HCT116 (cell line): Measurements from ENCODE around the gene IL18BP. TPM values are rescaled to one million over a fixed set of nuclear protein-coding genes. Genes with fewer than 3 reads are reported as not detected.

Source experiments
- ATAC-seq: fragments of 200-7000 bp; cut with Tn5 transposase; 2 replicates; pipeline ENCODE4 v1.9.1; 2020; ENCODE audit warnings: mild to moderate bottlenecking, moderate library complexity
- BruUV-seq: library from RNA; stranded (reverse); fragments of 400-500 nt; replicated peaks from 2 replicates; lab custom pipeline; 2021; lab: Mats Ljungman, UMichigan
- CTCF ChIA-PET: fragments of 300-600 bp; sonication (Branson Sonifier 250); formaldehyde crosslinking; loops from one replicate; lab custom pipeline; 2021; ENCODE audit warnings: antibody characterized with exemption; lab: Charles Lee
- POLR2A ChIA-PET: fragments of 300-600, 350-600 bp; sonication (Branson Sonifier 250); formaldehyde crosslinking; loops from one replicate; lab custom pipeline; 2021; ENCODE audit warnings: antibody characterized with exemption; lab: Charles Lee
- RAD21 ChIA-PET, 2 experiments: fragments of 300-600 bp; sonication (Branson Sonifier 250); formaldehyde crosslinking; loops; one replicate each; lab custom pipeline; 2023; ENCODE audit warnings: low total read pairs in 2 of 2; ENCODE audit not compliant: uncharacterized antibody in 2 of 2, unreplicated experiment in 2 of 2, low non-redundant PET in 1 of 2; lab: Charles Lee
- DNase-seq: peaks from one replicate; pipeline ENCODE4 v3.0.0-alpha.2; 2010; ENCODE audit warnings: low read depth, low spot score
- H2AFZ ChIP-seq: fragments of 200-600 bp; shearing (Covaris generic), sonication (generic); 2 replicates; pipeline ENCODE4 v1.6.1; 2017; ENCODE audit warnings: low read depth, mixed run types, mixed read lengths, antibody characterized with exemption, low read length; ENCODE audit not compliant: poor library complexity, severe bottlenecking
- H3K27ac ChIP-seq: 2 replicates; pipeline ENCODE4 v1.5.1; 2012; ENCODE audit warnings: low read depth, low read length
- H3K27me3 ChIP-seq: fragments of 200-600 bp; sonication (generic); 2 replicates; pipeline ENCODE4 v1.6.1; 2016; ENCODE audit warnings: mixed run types, low read length, mixed read lengths; ENCODE audit not compliant: insufficient read depth
- H3K36me3 ChIP-seq, 2 experiments: fragments of 200-500 bp in 1 of 2; fragments of 200-600 bp in 1 of 2; sonication (Bioruptor generic) in 1 of 2; sonication (generic) in 1 of 2; 2 replicates each; pipeline versions ENCODE4 v1.5.1 to v1.6.1; 2014 to 2016; ENCODE audit warnings: low read length in 2 of 2, inconsistent platforms in 1 of 2, mixed read lengths in 1 of 2, mixed run types in 1 of 2; ENCODE audit not compliant: insufficient read depth in 2 of 2, control insufficient read depth in 1 of 2
- H3K4me1 ChIP-seq, 2 experiments: fragments of 200-600 bp in 1 of 2; sonication (generic) in 1 of 2; 2 replicates each; pipeline versions ENCODE4 v1.5.1 to v1.6.1; 2012 to 2017; ENCODE audit warnings: low read length in 2 of 2, inconsistent platforms in 1 of 2, mild to moderate bottlenecking in 1 of 2, mixed read lengths in 1 of 2, mixed run types in 1 of 2, moderate library complexity in 1 of 2; ENCODE audit not compliant: insufficient read depth in 2 of 2, control insufficient read depth in 1 of 2
- H3K4me2 ChIP-seq: fragments of 200-600 bp; sonication (generic); 2 replicates; pipeline ENCODE4 v1.6.1; 2017; ENCODE audit warnings: mixed run types, low read length, mixed read lengths
- H3K4me3 ChIP-seq, 2 experiments: fragments of 200-600 bp in 1 of 2; sonication (generic) in 1 of 2; replicated peaks in 1 of 2; 2 replicates each; pipeline ENCODE4 v1.5.1; 2011 to 2016; ENCODE audit warnings: low read length in 2 of 2, control low read depth in 1 of 2, low read depth in 1 of 2, mild to moderate bottlenecking in 1 of 2, mixed read lengths in 1 of 2, mixed run types in 1 of 2
- H3K79me2 ChIP-seq: fragments of 200-600 bp; sonication (generic); 2 replicates; pipeline ENCODE4 v1.6.1; 2017; ENCODE audit warnings: mild to moderate bottlenecking, mixed run types, low read length, moderate library complexity, mixed read lengths; ENCODE audit not compliant: insufficient read depth
- H3K9ac ChIP-seq: fragments of 200-600 bp; sonication (generic); 2 replicates; pipeline ENCODE4 v1.6.1; 2016; ENCODE audit warnings: low read length, mixed read lengths
- H3K9me2 ChIP-seq: fragments of 200-600 bp; sonication (generic), shearing (Covaris generic); 2 replicates; pipeline ENCODE4 v1.6.1; 2017; ENCODE audit warnings: mixed run types, mild to moderate bottlenecking, moderate library complexity; ENCODE audit not compliant: insufficient read depth
- H3K9me3 ChIP-seq, 2 experiments: fragments of 200-500 bp in 1 of 2; fragments of 200-600 bp in 1 of 2; sonication (Bioruptor generic) in 1 of 2; sonication (generic) in 1 of 2; 2 replicates each; pipeline ENCODE4 v1.6.1; 2014 to 2017; ENCODE audit warnings: low read length in 2 of 2, mixed read lengths in 2 of 2, inconsistent platforms in 1 of 2, low read depth in 1 of 2, mild to moderate bottlenecking in 1 of 2, mixed run types in 1 of 2, moderate library complexity in 1 of 2; ENCODE audit not compliant: control insufficient read depth in 1 of 2, insufficient read depth in 1 of 2
- H4K20me1 ChIP-seq: fragments of 200-600 bp; sonication (generic), shearing (Covaris generic); 2 replicates; pipeline ENCODE4 v1.6.1; 2017; ENCODE audit warnings: mixed run types, mild to moderate bottlenecking, moderate library complexity; ENCODE audit not compliant: insufficient read depth
- ATF3 ChIP-seq: IDR thresholded peaks from 2 replicates; pipeline ENCODE4 v1.6.1; 2012
- CBX3 ChIP-seq: IDR thresholded peaks from 2 replicates; pipeline ENCODE4 v1.6.1; 2012; ENCODE audit warnings: low read depth
- CTCF ChIP-seq, 3 experiments: fragments of 200-600 bp in 1 of 3; sonication (generic) in 1 of 3; IDR thresholded peaks in 2 of 3; conservative IDR thresholded peaks in 1 of 3; 2 replicates each; pipeline ENCODE4 v1.5.1; 2012 to 2017; ENCODE audit warnings: low read depth in 2 of 3, low read length in 2 of 3, antibody characterized with exemption in 1 of 3, borderline replicate concordance in 1 of 3, control low read depth in 1 of 3, mild to moderate bottlenecking in 1 of 3, mixed read lengths in 1 of 3, mixed run types in 1 of 3, moderate library complexity in 1 of 3; ENCODE audit not compliant: insufficient read depth in 1 of 3
- EZH2 ChIP-seq: fragments of 200-600 bp; sonication (generic); IDR thresholded peaks from 2 replicates; pipeline ENCODE4 v1.6.1; 2017; ENCODE audit warnings: antibody characterized with exemption, mixed run types
- FOSL1 ChIP-seq: IDR thresholded peaks from 2 replicates; pipeline ENCODE4 v1.6.1; 2012; ENCODE audit warnings: low read depth
- JUND ChIP-seq: IDR thresholded peaks from 2 replicates; pipeline ENCODE4 v1.6.1; 2012
- MAX ChIP-seq: IDR thresholded peaks from 2 replicates; pipeline ENCODE4 v1.6.1; 2012
- POLR2AphosphoS5 ChIP-seq: IDR thresholded peaks from 2 replicates; pipeline ENCODE4 v1.6.1; 2011; ENCODE audit warnings: mild to moderate bottlenecking, low read depth, low read length, moderate library complexity
- RAD21 ChIP-seq: IDR thresholded peaks from 2 replicates; pipeline ENCODE4 v1.6.1; 2012; ENCODE audit warnings: low read depth, mild to moderate bottlenecking
- REST ChIP-seq: IDR thresholded peaks from 2 replicates; pipeline ENCODE4 v1.6.1; 2012; ENCODE audit warnings: low read depth
- SIN3A ChIP-seq: IDR thresholded peaks from 2 replicates; pipeline ENCODE4 v1.6.1; 2012; ENCODE audit warnings: low read depth
- SRF ChIP-seq: IDR thresholded peaks from 2 replicates; pipeline ENCODE4 v1.6.1; 2012; ENCODE audit warnings: low read depth
- TCF7L2 ChIP-seq: IDR thresholded peaks from 2 replicates; pipeline ENCODE4 v1.7.0; 2011; ENCODE audit warnings: borderline replicate concordance, inconsistent platforms; ENCODE audit not compliant: insufficient read depth, insufficient read length; ENCODE audit errors: extremely low read depth
- ZFX ChIP-seq: fragments of 450-650 bp; IDR thresholded peaks from 2 replicates; pipeline ENCODE4 v1.6.1; 2017
- ZNF274 ChIP-seq: fragments of 200-500 bp; sonication (Bioruptor generic); IDR thresholded peaks from 2 replicates; pipeline ENCODE4 v1.6.1; 2014; ENCODE audit warnings: mild to moderate bottlenecking, low read depth, low read length, inconsistent platforms
- intact Hi-C: fragments of 100-400 bp; cut with micrococcal nuclease; formaldehyde crosslinking; loops from 2 replicates; pipeline ENCODE4 v1.10.0; 2022
- total RNA-seq: library from RNA; stranded (reverse); gene quantifications from one replicate; pipeline ENCODE4 v1.2.1, GENCODE V29; 2021; ENCODE audit not compliant: unreplicated experiment

Gene IL18BP
- total RNA-seq, 1 experiment from 2014 or later = 9.8 TPM

- Histone ChIP-seq H4K20me1 (no peaks in the 10 kb centered on the region), H3K4me2 (no peak overlapping the region), H3K9me3 (no peaks in the 10 kb centered on the region), H3K27me3 (no peaks in the 10 kb centered on the region), H3K79me2 (peaks cover 89% of the 10 kb centered on the region), H3K9me2 (no peaks in the 10 kb centered on the region), H3K9ac (no peak overlapping the region), H3K36me3 (peaks cover 0 to 8% of the 10 kb centered on the region in 2 experiments; a peak in 2 of 4 replicates), H2AFZ (no peak overlapping the region), H3K4me3 (no peak overlapping the region), H3K4me1 (peaks cover 21 to 43% of the 10 kb centered on the region in 2 experiments), H3K27ac (no peak overlapping the region)
- DNase-seq = no peak
- ChIA-PET POLR2A (no interaction called here), RAD21 (no interaction called here), CTCF (no interaction called here)
- TF ChIP-seq ZNF274 (no peak), TCF7L2 (no peak), CBX3 (no peak), SRF (no peak), ZFX (no peak), FOSL1 (no peak), SIN3A (no peak), RAD21 (no peak), ATF3 (no peak)
- no peak for ATAC-seq
- BruUV-seq = no TSS peak
- intact Hi-C loops = no loop called here
These were observed 39.0 kb downstream of the IL18BP start for GRCh38 chr11:72037554-72038311.

- Histone ChIP-seq H3K4me3 (no peak overlapping the region), H3K9me2 (no peaks in the 10 kb centered on the region), H3K27me3 (no peaks in the 10 kb centered on the region), H4K20me1 (no peaks in the 10 kb centered on the region), H3K79me2 (peaks cover 89% of the 10 kb centered on the region), H3K9me3 (no peaks in the 10 kb centered on the region), H3K9ac (no peak overlapping the region), H3K4me1 (peaks cover 24 to 50% of the 10 kb centered on the region in 2 experiments), H3K4me2 (0 out of 2 replicates have a peak overlapping the region, but pooled peaks have one; percentile 81), H2AFZ (no peak overlapping the region), H3K36me3 (peaks cover 0 to 8% of the 10 kb centered on the region in 2 experiments; a peak in 2 of 4 replicates), H3K27ac (no peak overlapping the region)
- ChIA-PET POLR2A (no interaction called here), CTCF (interaction anchor here (0.8 kb wide), 1 partner anchor 14 kb away, joined by 3 read pairs; no protein-coding TSS in a partner anchor), RAD21 (no interaction called here)
- ATAC-seq = no peak
- no TSS peak for BruUV-seq
- DNase-seq = no peak
- TF ChIP-seq POLR2AphosphoS5 = no peak
- no peak for TF ChIP-seq EZH2
- TF ChIP-seq CTCF (IDR thresholded peaks at IDR 0.05 in 2 of 3, conservative IDR thresholded peaks at IDR 0.05 in 1 of 3; ENCODE audit: borderline replicate concordance in 1 of 3, insufficient read depth in 1 of 3, low read depth in 2 of 3, low read length in 2 of 3) = no peak
- no peak for TF ChIP-seq REST
- no peak for TF ChIP-seq ZFX
- TF ChIP-seq MAX = no peak
- TF ChIP-seq JUND = no peak
- intact Hi-C loops = no loop called here
These were observed 39.8 kb downstream of the IL18BP start for GRCh38 chr11:72038491-72038890.
